H4 (cell line): ENCODE results near the gene CCT7. TPM values are rescaled to one million over a fixed set of nuclear protein-coding genes. Genes with fewer than 3 reads are reported as not detected.
"Not testable (repeated sequence)": the region's sequence is repeated elsewhere in the genome, so short reads cannot be mapped to it uniquely, and the experiment has no call there.

ENCODE experiments used
- DNase-seq: peaks from one replicate; pipeline ENCODE4 v3.0.0-alpha.2; 2015; ENCODE audit warnings: low spot score
- total RNA-seq: library from RNA; depleted of rRNA; stranded (reverse); fragments of >200 nt; shearing (Covaris generic); gene quantifications from 2 replicates; pipeline ENCODE4 v1.2.3, GENCODE V29; 2014

Gene CCT7
- total RNA-seq, 1 experiment from 2014 or later = 543 TPM

GRCh38 chr2:73254343-73255006 is 20.4 kb downstream of the CCT7 start:
- DNase-seq = no peak

GRCh38 chr2:73255007-73255644 is 21.0 kb downstream of the CCT7 start:
- DNase-seq = no peak

DNA sequence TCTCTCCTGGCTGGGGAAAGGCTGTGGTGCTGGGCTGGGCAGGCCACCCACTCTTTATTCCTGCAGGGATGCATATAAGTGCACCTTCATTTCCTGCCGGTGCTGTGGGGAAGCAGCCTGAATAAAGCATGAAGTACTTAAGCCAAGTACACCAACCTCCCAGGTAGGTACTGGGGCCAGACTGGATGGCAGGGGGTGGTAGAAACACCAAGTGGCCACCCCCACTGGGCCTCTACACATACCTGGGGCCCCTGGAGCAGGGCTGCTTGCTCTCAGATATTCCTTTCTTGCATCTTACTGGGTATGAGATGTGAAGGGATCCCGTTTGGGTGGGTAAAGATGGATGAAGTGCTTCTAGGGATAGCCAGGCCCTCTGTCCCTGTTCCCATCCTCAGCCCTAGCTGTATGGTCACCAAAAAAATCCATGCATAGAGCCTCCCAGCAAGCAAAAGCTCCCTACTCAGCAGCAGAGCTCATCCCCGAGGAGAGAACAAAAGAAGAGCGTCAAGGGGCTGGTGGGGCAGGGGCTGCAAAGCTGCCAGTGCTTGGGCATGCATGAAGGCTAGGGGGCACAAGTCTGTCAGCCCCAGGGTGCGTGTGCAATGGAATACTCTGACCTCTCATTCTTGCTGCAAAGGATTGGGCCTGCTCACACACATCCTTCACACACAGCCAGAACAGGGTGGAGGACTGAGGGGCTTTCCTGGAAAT is 22.0 kb downstream of the CCT7 start:
- no peak for DNase-seq

DNA sequence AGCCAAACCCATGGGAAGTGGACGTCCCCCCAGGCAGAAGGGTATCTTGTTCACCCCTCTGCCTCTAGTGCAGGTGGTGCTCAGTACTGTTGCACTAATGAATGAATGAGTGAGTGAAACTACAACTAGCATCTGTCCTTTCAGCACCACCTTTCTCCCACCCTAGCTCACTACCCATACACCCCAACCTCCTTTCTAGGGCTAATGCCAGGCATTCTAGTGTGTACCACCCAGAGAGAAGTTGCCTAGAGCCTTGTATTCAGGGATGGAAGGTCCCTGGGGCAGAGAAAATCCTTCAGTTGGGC is 22.5 kb downstream of the CCT7 start:
- no peak for DNase-seq

GRCh38 chr2:73257021-73257420 is 22.9 kb downstream of the CCT7 start:
- no peak for DNase-seq

DNA sequence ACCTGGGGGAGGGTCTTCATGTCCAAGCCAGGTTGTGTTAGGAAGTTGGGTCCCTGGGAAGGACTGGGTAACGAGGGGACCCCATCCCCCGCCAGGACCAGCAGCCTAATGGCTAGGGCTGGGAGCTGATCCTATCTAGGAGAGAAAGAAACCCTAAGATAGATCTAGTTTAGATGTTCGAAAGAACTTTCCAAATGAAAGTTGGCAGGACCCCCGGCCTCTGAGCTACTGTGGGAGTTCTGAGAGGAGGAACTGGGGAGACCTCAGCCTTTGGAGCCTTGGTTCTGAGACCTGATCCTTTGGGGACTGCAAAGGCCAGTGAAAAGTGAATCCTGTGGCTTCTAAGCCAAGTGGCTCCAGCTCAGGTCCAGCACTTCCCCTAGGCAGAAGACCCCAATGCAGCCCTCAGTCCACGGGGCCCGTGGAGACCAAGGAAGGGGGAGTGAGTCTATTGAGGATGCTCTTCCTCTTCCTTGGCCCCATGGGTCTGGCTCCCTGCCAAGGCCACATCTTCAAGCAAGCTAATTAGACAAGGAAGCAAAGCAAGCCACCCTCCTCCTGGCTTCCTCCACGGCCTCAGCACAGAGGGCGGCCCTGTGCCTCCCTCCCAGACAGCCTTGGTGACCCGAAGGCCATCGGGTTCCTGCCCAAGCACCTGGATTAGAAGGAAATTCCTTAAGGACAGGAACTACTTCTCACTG is 23.5 kb downstream of the CCT7 start:
- DNase-seq = no peak

DNA sequence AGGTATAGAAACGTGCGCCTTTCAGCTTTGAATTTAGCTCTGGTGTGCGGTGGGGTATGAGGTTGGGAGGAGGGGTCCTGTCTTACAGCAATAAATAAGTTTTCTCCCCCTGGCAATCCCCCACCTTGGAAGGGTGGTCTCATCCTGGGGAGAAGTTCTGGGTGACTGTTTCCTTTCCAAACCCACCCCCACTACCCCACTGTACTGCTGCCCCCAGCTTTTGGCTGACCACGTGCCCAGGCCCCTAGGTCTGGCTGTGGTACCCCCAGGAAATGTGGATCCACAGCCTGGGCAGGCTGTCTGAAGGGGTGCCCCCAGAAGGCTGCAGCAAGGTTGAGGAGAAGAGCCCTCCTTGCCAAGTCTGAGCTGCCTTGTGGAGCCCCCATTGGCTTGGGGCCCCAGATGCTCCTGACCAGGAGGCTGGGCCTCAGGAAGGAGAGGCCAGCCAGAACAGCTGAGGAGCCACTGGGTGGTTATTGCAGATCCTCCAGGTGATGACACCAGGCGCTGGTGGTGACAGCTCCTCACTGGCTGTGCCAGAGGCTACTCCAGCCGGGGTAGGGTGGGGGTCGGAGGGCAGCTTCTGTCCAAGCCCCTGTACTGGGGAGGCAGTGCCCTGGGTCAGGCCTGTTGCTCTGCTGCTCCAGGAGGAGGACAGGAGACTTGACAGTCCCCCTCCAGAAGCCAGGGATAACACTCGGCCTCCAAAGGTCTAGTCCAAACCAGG is 24.2 kb downstream of the CCT7 start:
- no peak for DNase-seq

- DNase-seq = no peak
Observed at GRCh38 chr2:73258913-73259215, 24.8 kb downstream of the CCT7 start.

DNA sequence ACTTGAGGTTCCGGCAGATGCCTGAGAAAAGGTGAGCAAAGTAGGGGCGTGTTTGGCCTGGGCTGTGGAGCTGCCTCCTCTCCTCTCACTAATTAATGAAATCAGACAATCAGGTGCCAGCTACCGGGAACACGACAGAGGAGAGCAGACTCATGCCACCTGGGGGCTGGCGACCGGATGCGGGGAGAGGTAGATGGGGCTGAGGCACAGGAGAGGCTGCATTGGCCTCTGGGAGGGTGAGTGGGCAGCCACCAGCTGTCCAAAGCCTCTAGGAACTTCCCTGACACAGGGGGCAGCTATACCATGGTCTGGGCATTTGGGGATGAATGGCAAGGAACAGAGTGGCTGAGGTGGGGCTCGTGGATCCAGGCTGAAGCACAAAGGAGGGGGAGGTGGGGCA is 25.2 kb downstream of the CCT7 start:
- DNase-seq = no peak

DNA sequence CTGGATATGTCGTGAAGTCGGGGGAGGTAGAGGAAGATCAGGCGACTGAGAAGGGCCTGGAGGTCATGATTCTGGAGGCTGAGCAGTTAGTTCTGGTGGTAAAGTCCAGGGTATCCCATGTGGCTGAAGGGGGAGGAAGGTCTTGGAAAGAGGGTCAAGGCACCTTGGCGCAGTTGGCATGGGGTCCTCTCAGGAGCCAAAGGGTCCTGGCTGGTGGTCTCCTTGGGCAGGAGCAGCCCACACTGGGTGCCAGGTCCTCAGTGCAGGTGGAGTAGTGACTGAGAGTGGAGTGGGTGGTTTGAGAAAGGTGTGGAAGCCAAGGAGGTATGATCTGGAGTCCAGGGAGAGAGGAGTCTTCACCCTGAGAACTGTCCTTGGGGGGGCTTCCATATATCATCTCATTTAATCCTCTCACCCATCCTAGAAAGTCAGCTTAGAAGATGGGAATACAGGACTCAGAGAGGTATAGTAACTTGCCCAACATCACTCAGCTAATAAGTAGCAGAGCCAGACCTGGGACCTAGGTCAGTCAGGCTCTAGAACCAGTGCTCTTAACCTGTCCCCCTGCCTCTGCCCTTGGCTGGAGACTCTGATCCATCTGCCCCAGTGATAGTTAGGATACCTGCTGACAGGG is 25.7 kb downstream of the CCT7 start:
- no peak for DNase-seq

DNA sequence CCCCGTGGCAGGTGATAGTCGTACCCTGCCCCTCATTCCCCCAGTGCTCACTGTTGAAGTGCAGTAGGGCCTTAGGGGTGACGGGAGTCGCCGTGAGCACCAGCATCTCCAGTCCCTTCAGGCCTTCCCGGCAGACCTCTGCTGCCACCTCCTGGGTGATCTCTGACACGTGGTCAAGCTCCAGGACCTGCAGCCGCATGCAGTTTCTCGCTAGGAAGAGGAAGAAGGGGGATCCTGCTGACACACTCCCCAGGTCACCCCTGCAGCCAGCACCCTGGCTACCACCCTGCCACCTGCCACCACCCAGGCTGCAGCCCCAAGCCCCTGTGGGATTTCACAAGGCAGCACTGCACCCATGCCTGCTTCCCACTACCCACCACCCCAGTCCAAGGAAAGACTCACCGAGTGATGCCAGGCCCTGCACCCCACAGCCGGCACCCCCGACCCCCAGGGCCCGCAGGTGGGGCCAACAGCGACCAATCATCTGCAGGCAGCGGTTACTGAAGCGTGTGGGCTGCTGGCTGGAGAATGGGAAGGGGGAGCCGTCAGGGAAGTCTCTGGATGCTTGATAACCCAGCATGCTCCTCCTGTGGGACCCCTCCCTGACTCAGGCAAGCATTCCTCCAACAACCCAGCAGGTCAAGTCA is 26.4 kb downstream of the CCT7 start:
- no peak for DNase-seq

DNA sequence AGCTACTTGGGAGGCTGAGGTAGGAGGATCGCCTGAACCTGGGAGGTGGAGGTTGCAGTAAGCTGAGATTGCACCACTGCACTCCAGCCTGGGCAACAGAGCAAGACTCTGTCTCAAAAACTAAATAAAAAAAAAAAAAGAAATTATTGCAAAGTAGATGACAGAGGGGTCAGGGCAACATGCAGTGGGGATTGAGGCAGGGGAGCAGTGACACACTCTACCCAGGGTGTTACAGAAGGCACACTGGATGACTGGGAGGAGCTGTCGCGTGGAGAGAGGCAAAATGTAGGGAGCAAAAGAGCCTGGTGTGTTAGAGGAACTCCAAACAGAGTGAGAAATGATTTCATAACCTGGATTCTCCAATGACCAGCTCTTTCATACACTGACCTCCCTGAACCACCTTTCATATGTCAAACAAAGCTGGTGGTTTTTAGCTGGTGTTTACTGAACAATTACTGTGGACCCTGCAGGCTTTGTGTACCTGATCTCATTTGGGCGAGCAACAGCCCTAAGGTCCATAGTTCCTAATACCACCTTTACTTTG is 28.1 kb downstream of the CCT7 start:
- no peak for DNase-seq

DNA sequence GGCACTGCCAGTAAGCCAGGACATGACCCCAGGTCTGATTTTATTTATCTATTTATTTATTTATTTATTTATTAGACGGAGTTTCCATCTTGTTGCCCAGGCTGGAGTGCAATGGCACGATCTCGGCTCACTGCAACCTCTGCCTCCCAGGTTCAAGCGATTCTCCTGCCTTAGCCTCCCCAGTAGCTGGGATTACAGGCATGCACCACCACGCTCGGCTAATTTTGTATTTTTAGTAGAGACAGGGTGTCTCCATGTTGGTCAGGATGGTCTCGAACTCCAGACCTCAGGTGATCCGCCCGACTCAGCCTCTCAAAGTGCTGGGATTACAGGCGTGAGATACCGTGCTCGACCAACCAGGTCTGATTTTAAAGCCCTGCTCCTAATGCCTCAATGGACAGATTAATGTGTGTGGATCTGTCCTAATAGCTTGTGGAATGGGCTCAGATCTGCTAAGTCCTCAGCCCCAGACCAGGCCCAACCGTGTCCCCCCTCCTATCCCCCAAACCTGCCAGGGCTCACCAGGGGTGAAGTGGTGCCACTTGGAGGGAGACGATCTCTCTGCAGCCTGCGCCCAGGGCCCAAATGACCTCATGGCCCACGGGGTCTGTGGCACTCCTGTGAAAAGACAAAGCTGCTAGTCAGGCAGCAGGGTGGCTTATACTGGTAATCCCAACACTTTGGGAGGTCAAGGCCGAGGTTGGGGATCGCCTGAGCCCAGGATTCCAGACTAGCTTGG is 28.8 kb downstream of the CCT7 start:
- not testable (repeated sequence) for DNase-seq

GRCh38 chr2:73263540-73264331 is 29.6 kb downstream of the CCT7 start:
- DNase-seq = no peak

- no peak for DNase-seq
Observed at GRCh38 chr2:73264332-73264606, 30.2 kb downstream of the CCT7 start.

- no peak for DNase-seq
Observed at GRCh38 chr2:73264783-73265182, 30.7 kb downstream of the CCT7 start.

DNA sequence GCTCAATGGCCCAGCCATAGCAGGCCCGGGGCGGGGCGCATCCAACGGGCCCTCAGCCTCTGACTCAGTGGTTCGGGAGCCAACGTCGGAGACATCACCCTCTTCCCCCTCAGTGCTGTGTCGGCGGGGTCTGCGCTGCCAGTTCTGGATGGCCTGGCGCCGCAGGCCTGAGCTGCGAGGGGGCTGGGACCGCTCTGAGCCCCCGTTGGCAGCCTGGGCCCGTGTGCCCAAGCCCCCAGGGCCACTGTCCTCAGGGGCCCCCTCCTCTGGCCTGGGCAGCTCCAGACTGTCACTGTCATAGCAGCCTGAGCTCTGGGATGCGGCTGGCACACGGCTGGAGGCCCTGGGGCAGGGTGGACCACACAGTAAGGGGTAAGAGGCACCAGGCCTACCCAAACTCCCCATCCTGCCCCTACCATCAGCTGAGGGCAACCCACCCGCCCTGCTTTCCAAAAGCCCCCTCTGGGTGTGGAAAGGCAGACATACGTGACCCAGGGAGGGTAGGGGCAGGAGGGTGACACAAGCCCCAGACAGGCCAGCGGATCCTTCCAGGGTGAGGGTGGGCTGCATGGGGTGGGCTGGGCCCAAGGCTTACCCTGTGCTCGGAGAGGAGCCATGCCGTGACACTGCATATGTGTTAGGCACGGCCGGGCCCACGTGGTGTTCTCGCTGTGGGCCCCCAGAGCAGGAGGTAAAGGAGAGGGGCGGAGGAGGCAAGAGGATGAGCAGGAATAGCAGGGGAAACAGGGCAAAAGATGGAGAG is 31.4 kb downstream of the CCT7 start:
- DNase-seq = no peak

GRCh38 chr2:73266061-73266901 is 32.2 kb downstream of the CCT7 start:
- no peak for DNase-seq
